Activated T-helper 1 cell treated with Interleukin-2 at 50 U/mL for 16 hours (primary cell): ENCODE results near the gene BMS1.
"Not testable (repeated sequence)": the region's sequence is repeated elsewhere in the genome, so short reads cannot be mapped to it uniquely, and the experiment has no call there.

Experiments used
- DNase-seq: peaks from one replicate; pipeline ENCODE4 v3.0.0-alpha.2; 2020; ENCODE audit warnings: low read depth

The BMS1 gene

GRCh38 chr10:42867571-42867970, 85.0 kb downstream of the BMS1 start:
- no peak for DNase-seq

- no peak for DNase-seq
Measured at GRCh38 chr10:42868530-42868929, 85.9 kb downstream of the BMS1 start.

DNA sequence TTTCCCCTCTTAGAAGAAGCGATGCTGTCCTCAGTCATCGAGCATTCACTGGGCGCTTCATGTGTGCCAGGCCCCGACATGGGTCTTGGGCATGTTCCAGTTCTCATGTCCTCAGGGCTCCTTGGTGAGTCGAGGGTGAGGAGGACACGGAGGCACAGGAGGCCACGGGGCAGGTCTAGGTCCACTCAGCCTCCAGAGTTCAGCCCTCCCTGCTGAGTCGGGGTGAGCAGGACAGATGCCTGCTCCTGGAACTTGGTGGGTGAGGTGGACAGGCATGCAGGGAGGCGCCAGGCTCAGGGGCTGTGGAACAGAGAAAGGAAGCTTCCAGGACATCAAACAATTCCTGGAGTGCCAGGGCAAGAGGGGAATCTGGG, 87.4 kb downstream of the BMS1 start:
- no peak for DNase-seq

DNA sequence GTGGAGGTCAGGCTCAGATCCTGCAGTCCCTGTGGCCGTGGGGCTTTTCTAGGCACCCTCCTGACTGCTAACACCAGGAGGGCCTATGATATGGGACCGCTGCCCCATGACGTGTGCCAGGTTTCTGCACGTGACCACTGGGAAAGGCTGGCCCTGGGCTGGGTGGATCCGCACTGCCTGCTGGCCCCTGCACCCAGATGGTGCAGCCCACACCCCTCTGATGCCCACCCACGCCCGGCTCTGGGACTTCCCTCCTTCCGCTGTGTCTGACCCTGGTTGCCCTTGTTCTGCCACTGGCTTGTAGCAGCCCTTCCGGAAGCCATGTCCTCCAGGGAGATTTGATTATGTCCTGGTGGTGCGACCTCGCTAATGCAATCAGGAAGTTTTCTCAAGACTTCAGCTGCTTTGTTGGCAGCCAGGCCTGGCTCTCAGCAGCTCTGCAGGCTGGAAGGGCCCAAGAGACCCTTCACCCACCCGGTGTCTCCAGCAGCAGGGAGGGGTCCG, 88.6 kb downstream of the BMS1 start:
- not testable (repeated sequence) for DNase-seq

- DNase-seq, result no peak
Measured at GRCh38 chr10:42871823-42872222, 89.2 kb downstream of the BMS1 start.

DNA sequence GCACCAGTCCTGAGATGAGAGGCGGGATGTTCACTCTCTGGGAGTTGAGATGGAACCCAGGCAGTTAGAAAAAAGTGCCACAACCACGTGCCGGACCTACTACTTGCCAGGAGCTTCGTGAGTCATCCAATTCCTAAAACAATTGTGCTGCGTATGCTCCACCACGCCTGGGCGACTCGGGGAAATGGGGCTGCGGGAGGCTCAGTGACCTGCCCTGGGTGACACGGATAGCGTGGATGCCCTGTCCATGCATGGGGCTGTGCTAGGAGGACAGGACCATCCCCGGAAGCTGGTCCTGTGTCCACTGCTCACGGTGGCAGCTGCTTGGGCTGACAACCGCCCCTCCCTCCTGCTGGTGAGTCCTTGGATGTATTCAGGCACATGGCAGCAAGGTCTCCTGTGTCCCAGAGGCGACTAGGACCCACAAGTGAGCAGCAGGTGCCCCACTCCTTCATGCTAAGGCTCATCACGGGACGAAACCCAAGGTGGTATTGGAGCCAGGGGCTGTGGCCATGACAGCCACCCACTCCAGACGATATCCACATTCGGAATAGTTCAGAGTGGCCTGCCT, 90.4 kb downstream of the BMS1 start:
- DNase-seq, result no peak

GRCh38 chr10:42874713-42875387, 92.3 kb downstream of the BMS1 start:
- no peak for DNase-seq

- DNase-seq, result no peak
Measured at GRCh38 chr10:42875388-42875755, 92.8 kb downstream of the BMS1 start.

DNA sequence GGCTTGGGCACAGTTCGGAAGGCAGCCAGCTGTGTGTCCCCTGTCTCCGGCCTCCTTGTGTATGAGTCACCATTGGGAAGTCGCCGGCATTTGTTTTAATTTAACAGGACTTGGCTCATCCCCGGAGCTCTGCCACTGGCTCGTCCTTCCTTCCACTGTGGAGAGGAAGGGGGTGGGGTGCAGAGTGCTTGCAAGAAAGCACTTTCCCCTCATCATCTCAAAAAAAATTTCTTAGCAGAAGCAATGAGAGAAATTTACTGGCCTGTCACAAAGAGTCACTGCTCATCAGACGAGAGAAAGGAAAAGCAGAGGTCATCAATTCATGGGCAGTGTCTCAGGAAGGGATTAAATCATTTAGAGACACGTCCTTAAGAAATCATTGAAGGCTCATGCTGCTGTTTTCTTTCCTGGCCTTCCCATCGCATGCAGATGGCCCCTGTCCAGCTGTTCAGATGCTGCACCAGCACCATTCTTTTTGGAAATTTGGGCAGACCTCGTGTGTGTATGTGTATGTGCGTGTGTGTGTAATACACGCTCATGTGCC, 93.3 kb downstream of the BMS1 start:
- no peak for DNase-seq

DNA sequence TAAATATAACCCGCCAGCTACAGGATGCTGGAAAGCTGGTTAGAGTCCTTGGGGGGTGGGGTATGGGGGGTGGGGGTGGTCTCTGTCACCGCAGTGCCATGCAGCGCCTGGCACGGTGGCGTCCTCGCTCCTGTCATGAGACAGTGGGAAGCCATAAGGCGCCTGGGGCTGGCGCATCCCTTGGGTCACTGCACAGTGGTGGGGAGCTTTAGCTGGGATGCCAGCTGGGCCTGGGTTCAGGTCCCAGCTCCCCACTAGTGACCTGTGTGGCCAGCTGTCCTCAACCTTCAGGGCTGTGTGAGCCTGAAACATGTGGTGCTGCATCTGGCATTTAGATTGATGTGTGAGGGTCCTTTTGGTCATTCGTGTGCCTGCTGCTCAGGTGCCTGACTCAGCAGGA, 93.9 kb downstream of the BMS1 start:
- no peak for DNase-seq

DNA sequence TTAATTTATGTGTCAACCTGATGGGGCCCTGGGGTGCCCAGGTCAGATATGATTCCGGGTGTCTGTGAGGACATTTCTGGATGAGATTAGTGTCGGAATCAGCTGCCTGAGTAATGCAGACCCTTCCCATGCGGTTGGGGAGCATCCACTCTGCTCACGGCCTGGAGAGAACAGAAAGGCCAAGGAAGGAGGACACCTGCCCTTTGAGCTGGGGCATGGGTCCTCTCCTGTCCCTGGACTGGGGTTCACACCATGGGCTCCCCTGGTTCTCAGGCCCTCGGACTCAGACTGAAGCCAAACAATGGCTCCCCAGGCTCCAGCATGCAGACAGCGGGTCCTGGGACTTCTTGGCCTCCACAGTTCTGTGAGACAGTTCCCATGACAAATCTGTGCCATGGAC, 94.3 kb downstream of the BMS1 start:
- DNase-seq, result no peak

- DNase-seq, result no peak
Measured at GRCh38 chr10:42877496-42878030, 95.0 kb downstream of the BMS1 start.

GRCh38 chr10:42878134-42878820, 95.7 kb downstream of the BMS1 start:
- no peak for DNase-seq

DNA sequence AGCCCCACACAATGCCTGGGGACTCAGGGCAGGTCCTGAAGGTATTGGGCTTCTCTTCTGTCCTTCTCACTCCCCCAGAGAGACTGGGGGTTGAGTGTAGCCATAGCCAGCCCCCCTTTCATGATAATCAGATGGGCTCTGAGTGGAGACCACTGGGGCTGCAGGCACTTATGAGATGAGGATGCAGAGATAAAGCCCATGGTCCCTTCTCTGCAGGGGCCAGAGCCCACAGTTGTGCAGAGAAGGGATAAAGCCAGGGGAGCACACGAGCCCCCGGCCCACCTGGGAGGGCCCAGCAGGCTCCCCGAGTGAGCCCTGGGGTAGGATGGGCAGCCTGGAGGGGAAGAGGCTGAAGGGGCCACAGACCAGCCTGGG, 96.2 kb downstream of the BMS1 start:
- no peak for DNase-seq

GRCh38 chr10:42879380-42880254, 97.0 kb downstream of the BMS1 start:
- no peak for DNase-seq

DNA sequence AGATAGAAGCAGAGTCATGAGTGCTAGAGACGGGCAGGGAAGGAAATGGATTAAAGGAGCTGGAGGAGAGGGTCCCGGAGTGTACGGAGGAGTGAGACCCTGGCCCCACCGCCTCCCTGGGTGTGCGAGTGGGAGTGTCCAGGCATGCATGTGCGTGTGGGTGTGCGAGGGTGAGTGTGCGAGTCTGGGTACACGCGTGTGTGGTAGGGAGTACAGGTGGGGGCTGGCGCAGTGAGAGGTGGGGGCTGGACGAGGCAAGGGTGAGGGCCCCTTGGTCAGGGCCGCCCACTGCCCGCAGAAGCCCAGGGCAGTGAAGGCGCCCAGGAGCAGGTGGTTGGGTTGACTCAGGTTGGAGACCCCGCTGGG, 97.6 kb downstream of the BMS1 start:
- no peak for DNase-seq

GRCh38 chr10:42882597-42882996, 100.0 kb downstream of the BMS1 start:
- DNase-seq, result no peak
